ENCODE results near the gene LLGL1. TPM values are rescaled to one million over a fixed set of nuclear protein-coding genes. Genes with fewer than 3 reads are reported as not detected.

LLGL1 gene
- total RNA-seq, 1 experiment from 2014 or later: 65.0 TPM

- no peak overlapping the region for H3K9ac ChIP-seq (ENCODE audit: extremely low read depth, insufficient read length, low read length)
- Mint-ChIP-seq H3K4me1 (peaks cover 21 to 25% of the 10 kb centered on the region in 2 experiments), H3K27me3 (ENCODE audit: low read depth) (no peaks in the 10 kb centered on the region), H3K9me3 (no peaks in the 10 kb centered on the region), H3K27ac (peak overlapping the region in 1 of 3 experiments; percentile 44; a peak in 1 of 7 replicates), H3K36me3 (ENCODE audit: insufficient read depth in 1 of 3, low read depth in 3 of 3) (peaks cover 26 to 70% (median 51%) of the 10 kb centered on the region in 3 experiments), H3K4me3 (no peak overlapping the region)
- no peak overlapping the region for H3K23ac ChIP-seq (ENCODE audit: insufficient read length, low read depth, low read length)
- H3K56ac ChIP-seq (ENCODE audit: insufficient read length, low read depth, low read length): no peak overlapping the region
- no peak overlapping the region for H4K91ac ChIP-seq (ENCODE audit: insufficient read length, low read depth, low read length)
- H3K18ac ChIP-seq (ENCODE audit: insufficient read length, low read depth, low read length): no peak overlapping the region
- H2BK120ac ChIP-seq (ENCODE audit: low read depth, low read length, poor library complexity, severe bottlenecking): no peak overlapping the region
- peaks cover 10% of the 10 kb centered on the region; the same call in 1 of the 2 replicates for H3K79me2 ChIP-seq (ENCODE audit: insufficient read depth, low read length)
- WGBS (ENCODE audit: extremely low coverage, insufficient read length, low lambda C conversion rate): no CpG with 5 or more reads among the region's 4 CpGs
- no peak for TF ChIP-seq CTCF (conservative IDR thresholded peaks at IDR 0.05)
- no peak for DNase-seq
- no peak overlapping the region for H2BK15ac ChIP-seq (ENCODE audit: low read depth, low read length)
- H3K4me2 ChIP-seq (ENCODE audit: insufficient read depth, insufficient read length, low read length): no peak overlapping the region
- no peaks in the 10 kb centered on the region for H3K9me3 ChIP-seq (ENCODE audit: control insufficient read depth, low read depth, low read length)
- no peak overlapping the region for H2BK5ac ChIP-seq (ENCODE audit: insufficient read length, low read length)
- H3K27me3 ChIP-seq (ENCODE audit: insufficient read depth, low read length): no peaks in the 10 kb centered on the region
- H2AK5ac ChIP-seq (ENCODE audit: insufficient read length, low read length): no peak overlapping the region
- H3K4ac ChIP-seq (ENCODE audit: low read depth, low read length): no peak overlapping the region
- no peak overlapping the region for H2BK20ac ChIP-seq (ENCODE audit: low read depth, low read length, poor library complexity, severe bottlenecking)
- H3K23me2 ChIP-seq (ENCODE audit: insufficient read length, low read depth, low read length, poor library complexity, severe bottlenecking): no peaks in the 10 kb centered on the region
- H3T11ph ChIP-seq (ENCODE audit: low read length): no peak overlapping the region
- no peaks in the 10 kb centered on the region for H4K20me1 ChIP-seq (ENCODE audit: control insufficient read depth, insufficient read depth, insufficient read length)
- no peak overlapping the region for H3K27ac ChIP-seq (ENCODE audit: insufficient read length, low read depth, low read length)
- H4K8ac ChIP-seq (replicated peaks; ENCODE audit: insufficient read length, low read depth, low read length): no peak overlapping the region
- H4K5ac ChIP-seq (ENCODE audit: insufficient read length, low read depth, low read length): no peak overlapping the region
- no peak overlapping the region for H3K14ac ChIP-seq (ENCODE audit: insufficient read depth, low read length)
- no peaks in the 10 kb centered on the region; the same call in 1 of the 2 replicates for H3K4me1 ChIP-seq (ENCODE audit: insufficient read depth, low read length)
- peaks cover 13% of the 10 kb centered on the region for H3K79me1 ChIP-seq (ENCODE audit: insufficient read depth, low read depth, low read length, poor library complexity, severe bottlenecking)
- no peak overlapping the region for H2AFZ ChIP-seq (ENCODE audit: low read length)
- H2BK12ac ChIP-seq (ENCODE audit: insufficient read length, low read depth, low read length): no peak overlapping the region
Measured at GRCh38 chr17:18198530-18198929, 26.9 kb upstream of the LLGL1 start.

Data from H9 (cell line).